GM12875 (cell line): Measurements from ENCODE around the gene EIF1AD.
"Not testable (repeated sequence)": the region's sequence is repeated elsewhere in the genome, so short reads cannot be mapped to it uniquely, and the experiment has no call there.

Source experiments
- H3K4me3 ChIP-seq: one replicate; pipeline ENCODE4 v1.5.1; 2011; ENCODE audit warnings: low read depth, low read length, control low read depth
- CTCF ChIP-seq: IDR thresholded peaks from 2 replicates; pipeline ENCODE4 v1.5.1; 2011; ENCODE audit warnings: low read depth, mild to moderate bottlenecking, control low read depth, inconsistent platforms, low read length, moderate library complexity, borderline replicate concordance; ENCODE audit not compliant: insufficient read depth

EIF1AD gene

GRCh38 chr11:66036334-66036710 is 34.4 kb upstream of the EIF1AD start:
- no peak overlapping the region for H3K4me3 ChIP-seq
- TF ChIP-seq CTCF: no peak

GRCh38 chr11:66035653-66036333 is 33.8 kb upstream of the EIF1AD start:
- H3K4me3 ChIP-seq: no peak overlapping the region
- no peak for TF ChIP-seq CTCF

- H3K4me3 ChIP-seq: no peak overlapping the region
- TF ChIP-seq CTCF: no peak
Observed at GRCh38 chr11:66032957-66033735, 31.2 kb upstream of the EIF1AD start.

GRCh38 chr11:66026017-66026529 is 24.1 kb upstream of the EIF1AD start, which contains the start of gene CATSPER1:
Gene CATSPER1 (minus strand): TSS chr11:66026479. CDS start chr11:66026379, 100 bp downstream.
- no peak within 1 kb of the TSS for H3K4me3 ChIP-seq
- no peak for TF ChIP-seq CTCF

- not testable (repeated sequence) for H3K4me3 ChIP-seq
Observed at GRCh38 chr11:66023186-66023440, 21.2 kb upstream of the EIF1AD start.

- peak; percentile 94 for TF ChIP-seq CTCF
- no peak overlapping the region for H3K4me3 ChIP-seq
Observed at GRCh38 chr11:66022401-66023185, 20.6 kb upstream of the EIF1AD start.

GRCh38 chr11:66020618-66021357 is 18.8 kb upstream of the EIF1AD start:
- no peak for TF ChIP-seq CTCF
- H3K4me3 ChIP-seq: no peak overlapping the region
